ENCODE measurements around the gene WDR38.

Gene WDR38

GRCh38 chr9:124870723-124871122 is 17.5 kb downstream of the WDR38 start:
- H3K4me3 ChIP-seq (ENCODE audit: insufficient read length, low read depth), result peak overlapping the region; percentile 76
- DNase-seq (ENCODE audit: low read depth, low spot score), result no peak
- H3K27me3 ChIP-seq (ENCODE audit: insufficient read depth, insufficient read length), result no peaks in the 10 kb centered on the region
- TF ChIP-seq SUZ12 (IDR thresholded peaks at IDR 0.05; ENCODE audit: extremely low read depth, insufficient read depth, insufficient read length), result no peak
- TF ChIP-seq YY1 (IDR thresholded peaks at IDR 0.05; ENCODE audit: insufficient read depth, insufficient read length), result no peak
- no peak for TF ChIP-seq ZNF274 (IDR thresholded peaks at IDR 0.05; ENCODE audit: low read depth, low read length)
- peaks cover 68% of the 10 kb centered on the region for H3K36me3 ChIP-seq (ENCODE audit: insufficient read depth, insufficient read length, low read length)
- peak overlapping the region; percentile 100 for H3K9ac ChIP-seq (ENCODE audit: insufficient read length, low read depth)
- peaks cover 20% of the 10 kb centered on the region for H3K4me1 ChIP-seq (ENCODE audit: insufficient read depth, insufficient read length)
- no peaks in the 10 kb centered on the region for H3K9me3 ChIP-seq (ENCODE audit: insufficient read depth, low read length)

GRCh38 chr9:124871156-124871561 is 17.9 kb downstream of the WDR38 start:
- peak overlapping the region; percentile 19 for H3K4me3 ChIP-seq (ENCODE audit: insufficient read length, low read depth)
- no peaks in the 10 kb centered on the region for H3K9me3 ChIP-seq (ENCODE audit: insufficient read depth, low read length)
- H3K4me1 ChIP-seq (ENCODE audit: insufficient read depth, insufficient read length), result peaks cover 21% of the 10 kb centered on the region
- peaks cover 71% of the 10 kb centered on the region for H3K36me3 ChIP-seq (ENCODE audit: insufficient read depth, insufficient read length, low read length)
- TF ChIP-seq ZNF274 (IDR thresholded peaks at IDR 0.05; ENCODE audit: low read depth, low read length) (no peak), YY1 (IDR thresholded peaks at IDR 0.05; ENCODE audit: insufficient read depth, insufficient read length) (no peak), SUZ12 (IDR thresholded peaks at IDR 0.05; ENCODE audit: extremely low read depth, insufficient read depth, insufficient read length) (no peak)
- no peaks in the 10 kb centered on the region for H3K27me3 ChIP-seq (ENCODE audit: insufficient read depth, insufficient read length)
- no peak for DNase-seq (ENCODE audit: low read depth, low spot score)
- H3K9ac ChIP-seq (ENCODE audit: insufficient read length, low read depth), result peak overlapping the region; percentile 61

DNA sequence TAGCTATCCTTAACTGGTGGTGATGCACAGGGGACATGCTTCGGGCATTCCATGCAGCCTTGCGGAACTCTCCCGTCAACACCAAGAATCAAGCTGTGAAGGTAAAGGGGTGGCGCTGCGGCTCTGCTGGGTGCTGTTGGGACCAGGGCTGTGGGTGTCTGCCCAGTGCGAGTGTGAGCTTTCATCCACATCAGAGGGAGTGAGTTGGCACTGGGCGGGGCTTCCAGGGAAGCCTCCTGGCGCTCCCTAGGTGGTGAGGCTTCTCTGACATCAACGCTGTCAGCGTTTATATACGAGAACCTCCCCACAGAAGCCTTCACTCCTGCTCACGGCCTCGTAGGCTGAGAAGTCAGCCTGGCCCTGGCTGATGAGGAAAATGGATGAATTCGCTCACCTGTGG is 20.4 kb downstream of the WDR38 start:
- Histone ChIP-seq H3K9ac (ENCODE audit: insufficient read length, low read depth) (peak overlapping the region; percentile 16), H3K9me3 (ENCODE audit: insufficient read depth, low read length) (no peaks in the 10 kb centered on the region), H3K36me3 (ENCODE audit: insufficient read depth, insufficient read length, low read length) (peaks cover 81% of the 10 kb centered on the region), H3K4me3 (ENCODE audit: insufficient read length, low read depth) (no peak overlapping the region), H3K27me3 (ENCODE audit: insufficient read depth, insufficient read length) (no peaks in the 10 kb centered on the region), H3K4me1 (ENCODE audit: insufficient read depth, insufficient read length) (peaks cover 21% of the 10 kb centered on the region)
- TF ChIP-seq YY1 (IDR thresholded peaks at IDR 0.05; ENCODE audit: insufficient read depth, insufficient read length) (no peak), SUZ12 (IDR thresholded peaks at IDR 0.05; ENCODE audit: extremely low read depth, insufficient read depth, insufficient read length) (no peak), ZNF274 (IDR thresholded peaks at IDR 0.05; ENCODE audit: low read depth, low read length) (no peak)
- DNase-seq (ENCODE audit: low read depth, low spot score), result no peak

- H3K36me3 ChIP-seq (ENCODE audit: insufficient read depth, insufficient read length, low read length), result peaks cover 77% of the 10 kb centered on the region
- TF ChIP-seq SUZ12 (IDR thresholded peaks at IDR 0.05; ENCODE audit: extremely low read depth, insufficient read depth, insufficient read length), result no peak
- TF ChIP-seq ZNF274 (IDR thresholded peaks at IDR 0.05; ENCODE audit: low read depth, low read length), result no peak
- no peak for TF ChIP-seq YY1 (IDR thresholded peaks at IDR 0.05; ENCODE audit: insufficient read depth, insufficient read length)
- no peak overlapping the region for H3K4me3 ChIP-seq (ENCODE audit: insufficient read length, low read depth)
- no peak for DNase-seq (ENCODE audit: low read depth, low spot score)
- H3K9ac ChIP-seq (ENCODE audit: insufficient read length, low read depth), result no peak overlapping the region
- H3K27me3 ChIP-seq (ENCODE audit: insufficient read depth, insufficient read length), result no peaks in the 10 kb centered on the region
- H3K4me1 ChIP-seq (ENCODE audit: insufficient read depth, insufficient read length), result peaks cover 27% of the 10 kb centered on the region
- H3K9me3 ChIP-seq (ENCODE audit: insufficient read depth, low read length), result no peaks in the 10 kb centered on the region
Measured at GRCh38 chr9:124875501-124875900, 22.2 kb downstream of the WDR38 start.

GRCh38 chr9:124877021-124877782 is 23.9 kb downstream of the WDR38 start:
- Histone ChIP-seq H3K36me3 (ENCODE audit: insufficient read depth, insufficient read length, low read length) (peaks cover 71% of the 10 kb centered on the region), H3K9ac (ENCODE audit: insufficient read length, low read depth) (no peak overlapping the region), H3K4me1 (ENCODE audit: insufficient read depth, insufficient read length) (peaks cover 24% of the 10 kb centered on the region), H3K4me3 (ENCODE audit: insufficient read length, low read depth) (no peak overlapping the region), H3K27me3 (ENCODE audit: insufficient read depth, insufficient read length) (no peaks in the 10 kb centered on the region), H3K9me3 (ENCODE audit: insufficient read depth, low read length) (no peaks in the 10 kb centered on the region)
- no peak for TF ChIP-seq YY1 (IDR thresholded peaks at IDR 0.05; ENCODE audit: insufficient read depth, insufficient read length)
- no peak for TF ChIP-seq ZNF274 (IDR thresholded peaks at IDR 0.05; ENCODE audit: low read depth, low read length)
- TF ChIP-seq SUZ12 (IDR thresholded peaks at IDR 0.05; ENCODE audit: extremely low read depth, insufficient read depth, insufficient read length), result no peak
- no peak for DNase-seq (ENCODE audit: low read depth, low spot score)

- Histone ChIP-seq H3K27me3 (ENCODE audit: insufficient read depth, insufficient read length) (no peaks in the 10 kb centered on the region), H3K9ac (ENCODE audit: insufficient read length, low read depth) (no peak overlapping the region), H3K9me3 (ENCODE audit: insufficient read depth, low read length) (no peaks in the 10 kb centered on the region), H3K4me3 (ENCODE audit: insufficient read length, low read depth) (no peak overlapping the region), H3K36me3 (ENCODE audit: insufficient read depth, insufficient read length, low read length) (peaks cover 69% of the 10 kb centered on the region), H3K4me1 (ENCODE audit: insufficient read depth, insufficient read length) (peaks cover 24% of the 10 kb centered on the region)
- no peak for TF ChIP-seq ZNF274 (IDR thresholded peaks at IDR 0.05; ENCODE audit: low read depth, low read length)
- TF ChIP-seq YY1 (IDR thresholded peaks at IDR 0.05; ENCODE audit: insufficient read depth, insufficient read length), result no peak
- TF ChIP-seq SUZ12 (IDR thresholded peaks at IDR 0.05; ENCODE audit: extremely low read depth, insufficient read depth, insufficient read length), result no peak
- DNase-seq (ENCODE audit: low read depth, low spot score), result no peak
Measured at GRCh38 chr9:124878021-124878420, 24.8 kb downstream of the WDR38 start.

DNA sequence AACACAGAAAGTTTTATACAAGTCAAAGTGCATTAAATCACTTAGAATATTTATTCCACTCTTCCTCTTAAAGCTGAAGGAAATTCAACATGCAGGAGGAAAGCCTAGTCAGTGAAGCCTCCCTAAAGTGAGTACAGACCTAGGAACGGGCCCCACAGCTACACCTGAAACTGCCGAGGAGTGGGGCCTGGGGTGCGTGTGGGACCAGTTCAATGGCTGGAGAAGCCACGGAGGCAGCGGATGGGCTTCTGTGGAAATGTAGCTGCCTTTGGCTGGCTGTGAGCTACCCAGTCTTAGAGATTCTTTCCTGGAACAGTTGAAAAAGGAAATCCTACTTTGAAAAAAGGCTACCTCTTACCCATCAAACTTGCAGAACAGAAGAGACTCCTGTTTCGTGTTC is 25.3 kb downstream of the WDR38 start:
- Histone ChIP-seq H3K9ac (ENCODE audit: insufficient read length, low read depth) (no peak overlapping the region), H3K27me3 (ENCODE audit: insufficient read depth, insufficient read length) (no peaks in the 10 kb centered on the region), H3K36me3 (ENCODE audit: insufficient read depth, insufficient read length, low read length) (peaks cover 64% of the 10 kb centered on the region), H3K9me3 (ENCODE audit: insufficient read depth, low read length) (no peaks in the 10 kb centered on the region), H3K4me1 (ENCODE audit: insufficient read depth, insufficient read length) (peaks cover 20% of the 10 kb centered on the region), H3K4me3 (ENCODE audit: insufficient read length, low read depth) (no peak overlapping the region)
- no peak for DNase-seq (ENCODE audit: low read depth, low spot score)
- TF ChIP-seq YY1 (IDR thresholded peaks at IDR 0.05; ENCODE audit: insufficient read depth, insufficient read length) (no peak), SUZ12 (IDR thresholded peaks at IDR 0.05; ENCODE audit: extremely low read depth, insufficient read depth, insufficient read length) (no peak), ZNF274 (IDR thresholded peaks at IDR 0.05; ENCODE audit: low read depth, low read length) (no peak)
